HPDE6-E6E7 (cell line): ENCODE data around the gene RAD18.

Experiments used
- DNase-seq: peaks from one replicate; pipeline ENCODE4 v3.0.0; 2011; ENCODE audit warnings: missing footprints; ENCODE audit errors: extremely low spot score

RAD18 gene

GRCh38 chr3:8895829-8896228 is 67.4 kb downstream of the RAD18 start:
- DNase-seq: no peak

GRCh38 chr3:8893001-8893400 is 70.3 kb downstream of the RAD18 start:
- no peak for DNase-seq

- no peak for DNase-seq
Measured at GRCh38 chr3:8891774-8892173, 71.5 kb downstream of the RAD18 start.

DNA sequence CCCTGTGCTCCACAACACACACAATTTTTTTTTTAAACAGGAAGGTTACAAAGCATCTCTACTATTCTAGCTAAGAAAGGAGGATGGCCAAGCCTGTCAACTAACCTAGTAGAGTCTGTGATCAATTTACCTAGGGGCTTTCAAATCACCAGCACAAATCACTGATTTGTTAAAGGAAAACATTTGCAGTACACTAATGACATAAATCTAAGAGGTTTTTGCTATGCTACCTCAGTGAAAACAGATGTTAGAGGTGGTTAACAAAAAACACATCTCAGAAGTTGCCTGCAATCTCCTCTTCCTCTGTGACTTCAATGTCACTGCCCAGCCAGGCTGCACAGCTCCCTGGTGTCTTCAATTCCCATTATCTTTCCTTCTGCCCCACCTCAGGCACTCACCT is 72.0 kb downstream of the RAD18 start:
- no peak for DNase-seq

GRCh38 chr3:8888301-8888915 is 74.9 kb downstream of the RAD18 start:
- DNase-seq: no peak

DNA sequence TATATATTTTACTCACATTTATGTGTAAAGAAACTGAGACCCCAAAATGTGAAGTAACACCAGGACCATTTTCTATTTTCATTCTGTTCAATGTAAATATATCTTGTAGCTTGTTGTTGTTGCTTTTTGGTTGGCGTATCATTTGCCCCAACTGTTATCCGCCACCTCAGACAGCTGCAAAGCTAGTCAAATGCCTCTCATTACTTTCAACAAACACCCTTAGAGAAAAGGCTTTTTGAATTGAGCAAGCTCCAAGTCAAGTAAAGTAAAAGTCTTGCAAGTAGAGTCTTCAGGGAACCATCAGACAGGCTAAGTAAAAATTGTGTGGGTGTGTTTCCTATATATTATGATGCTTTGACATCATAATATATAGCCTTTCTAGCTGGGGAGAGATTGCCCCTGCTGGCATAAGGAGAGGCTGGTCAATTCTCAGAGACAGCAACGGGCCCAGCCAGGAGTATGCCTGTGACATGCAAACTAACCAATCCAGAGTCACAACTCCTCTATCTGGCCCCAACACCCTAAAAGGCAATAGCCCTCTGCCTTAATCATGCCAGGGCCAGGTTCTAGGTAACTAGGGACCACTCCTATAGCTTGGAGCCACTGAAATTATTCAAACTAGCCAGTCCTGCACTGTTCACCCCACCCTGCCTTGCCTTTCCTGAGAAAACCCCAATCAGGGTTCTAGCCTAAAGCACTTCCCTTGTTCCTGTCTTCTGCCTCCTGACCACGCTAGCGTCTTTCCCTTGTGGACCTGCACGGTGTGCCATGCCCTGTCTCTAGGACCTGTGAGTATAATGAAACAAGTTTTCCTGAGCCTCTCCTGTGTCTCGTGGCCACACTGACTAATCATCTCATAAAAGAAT is 75.6 kb downstream of the RAD18 start:
- DNase-seq: no peak

DNA sequence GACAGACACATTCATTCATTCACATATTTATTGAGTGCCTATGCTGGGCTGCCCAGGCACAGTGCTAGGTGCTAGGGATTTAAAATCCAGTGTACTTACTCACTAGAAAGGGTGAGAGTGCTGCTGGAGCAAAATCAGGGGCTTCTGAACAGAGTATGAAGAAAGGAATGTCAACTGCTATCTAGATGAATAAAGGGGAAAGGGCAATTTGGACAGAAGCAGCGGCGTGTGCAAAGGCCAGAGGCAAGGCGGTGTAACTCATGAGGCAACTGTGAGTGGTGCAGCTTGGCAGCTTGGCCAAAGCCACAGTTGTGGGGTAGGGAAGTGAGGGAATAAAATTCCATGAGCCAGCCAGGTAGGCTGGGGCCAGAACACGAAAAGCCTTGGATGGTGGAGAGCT is 76.7 kb downstream of the RAD18 start:
- DNase-seq: no peak

- DNase-seq: no peak
Measured at GRCh38 chr3:8885536-8886316, 77.5 kb downstream of the RAD18 start.

- no peak for DNase-seq
Measured at GRCh38 chr3:8884630-8885290, 78.5 kb downstream of the RAD18 start.

- no peak for DNase-seq
Measured at GRCh38 chr3:8882642-8883041, 80.6 kb downstream of the RAD18 start.

- DNase-seq: no peak
Measured at GRCh38 chr3:8882171-8882593, 81.1 kb downstream of the RAD18 start.

DNA sequence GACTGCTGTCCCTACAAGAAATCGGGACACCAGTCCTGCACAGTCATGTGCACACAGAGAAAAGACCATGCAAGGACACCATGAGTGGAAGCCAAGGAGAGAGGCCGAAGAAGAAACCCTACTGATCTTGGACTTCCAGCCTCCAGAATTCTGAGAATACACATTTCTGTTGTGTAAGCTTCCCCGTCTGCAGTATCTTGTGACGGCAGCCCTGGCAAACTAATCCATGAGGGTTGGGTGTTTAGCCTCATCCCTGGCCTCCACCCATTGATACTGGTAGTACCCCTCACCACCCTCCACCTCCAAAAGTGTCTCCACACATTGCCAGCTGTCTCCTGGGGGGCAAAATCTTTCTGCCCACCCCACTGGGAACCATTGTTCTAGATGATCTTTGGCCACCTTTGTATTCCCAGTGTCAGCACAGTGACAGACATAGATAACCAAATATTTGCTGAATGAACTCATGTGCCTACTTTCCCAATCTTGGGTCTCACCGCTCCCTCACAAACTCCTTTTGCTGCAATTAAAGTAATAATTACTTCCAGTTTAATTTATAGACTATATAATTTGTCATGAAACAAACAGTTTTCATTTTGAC is 83.8 kb downstream of the RAD18 start:
- DNase-seq: no peak

DNA sequence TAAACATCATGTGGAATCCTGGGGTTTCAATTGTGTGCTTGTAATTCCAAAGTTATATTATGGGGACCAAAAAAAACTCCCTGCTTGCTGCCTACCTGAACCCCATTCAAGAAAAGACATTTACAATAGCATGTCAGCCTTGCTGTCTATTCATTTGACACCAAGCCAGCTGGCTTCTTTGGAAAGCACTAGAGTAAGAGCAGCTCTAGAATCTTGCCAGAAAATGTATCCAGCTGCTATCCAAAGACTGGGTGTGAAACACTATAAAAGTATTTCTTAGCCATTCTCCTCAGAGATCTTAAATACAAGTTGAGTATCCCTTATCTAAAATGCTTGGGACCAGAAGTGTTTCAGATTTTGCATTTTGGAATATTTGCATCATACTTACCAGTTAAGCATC is 87.4 kb downstream of the RAD18 start:
- DNase-seq: no peak

GRCh38 chr3:8873740-8874139 is 89.5 kb downstream of the RAD18 start:
- DNase-seq: peak; percentile 11

DNA sequence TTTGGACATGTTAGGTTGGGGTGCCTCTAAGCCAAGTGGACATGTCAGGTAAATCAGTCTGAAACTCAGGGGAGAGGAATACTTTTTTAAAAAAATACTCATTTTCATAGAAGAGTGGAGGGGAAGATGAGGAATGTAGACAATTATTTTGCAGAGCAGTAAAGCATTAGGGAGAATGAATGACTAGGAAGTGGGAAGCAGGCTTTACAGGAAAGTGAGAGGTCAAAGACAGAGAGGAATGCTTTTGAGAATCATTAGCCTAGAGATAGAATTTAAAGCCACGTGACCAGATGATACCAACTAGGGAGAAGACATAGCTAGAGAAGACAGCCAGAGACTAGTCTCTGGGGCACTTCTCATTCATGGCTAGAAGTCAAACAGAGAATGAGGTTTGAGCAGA is 91.0 kb downstream of the RAD18 start:
- no peak for DNase-seq

GRCh38 chr3:8871306-8871705 is 92.0 kb downstream of the RAD18 start:
- no peak for DNase-seq

- no peak for DNase-seq
Measured at GRCh38 chr3:8870134-8870533, 93.1 kb downstream of the RAD18 start.

DNA sequence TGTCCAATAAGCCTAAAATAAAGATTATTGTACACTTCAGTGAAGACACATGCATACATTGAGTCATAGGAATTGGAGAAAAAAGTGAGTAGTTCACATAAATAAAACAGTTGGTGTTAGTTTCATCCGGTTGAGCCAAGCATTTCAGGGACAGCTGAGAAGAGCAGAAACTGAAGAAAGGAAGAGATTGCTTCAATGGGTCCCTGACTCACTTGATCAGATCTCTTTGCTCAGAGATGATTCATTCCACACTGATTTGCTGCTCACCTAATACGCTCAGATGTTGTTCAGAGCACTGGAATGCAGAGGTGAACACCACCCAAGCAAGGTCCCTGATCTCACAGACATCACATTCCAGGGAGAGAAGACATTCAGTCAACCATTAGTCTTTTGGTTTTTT is 93.7 kb downstream of the RAD18 start:
- peak; percentile 62 for DNase-seq

GRCh38 chr3:8868996-8869395 is 94.3 kb downstream of the RAD18 start:
- no peak for DNase-seq

GRCh38 chr3:8867646-8868045 is 95.6 kb downstream of the RAD18 start:
- DNase-seq: no peak

DNA sequence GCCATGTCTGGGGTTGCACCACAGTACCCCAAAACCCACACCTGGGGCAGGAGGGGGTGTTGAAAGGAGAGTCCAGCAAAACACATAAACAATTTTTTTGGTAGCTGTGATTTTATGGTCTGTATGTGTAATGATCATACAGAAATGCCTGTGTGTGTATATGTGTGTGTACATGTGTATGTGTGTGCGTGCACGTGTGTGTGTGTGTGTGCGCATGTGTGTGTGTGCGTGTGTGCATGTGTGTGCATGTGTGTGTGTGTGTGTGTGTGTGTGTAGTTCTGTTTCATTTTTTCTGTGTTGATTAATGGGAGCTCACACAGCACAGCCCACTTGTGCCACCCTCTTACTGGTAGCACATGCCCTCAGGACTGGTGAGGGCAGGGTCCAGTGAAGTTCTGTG is 97.6 kb downstream of the RAD18 start:
- DNase-seq: no peak
